ENCODE results near the gene LACC1.

DNA sequence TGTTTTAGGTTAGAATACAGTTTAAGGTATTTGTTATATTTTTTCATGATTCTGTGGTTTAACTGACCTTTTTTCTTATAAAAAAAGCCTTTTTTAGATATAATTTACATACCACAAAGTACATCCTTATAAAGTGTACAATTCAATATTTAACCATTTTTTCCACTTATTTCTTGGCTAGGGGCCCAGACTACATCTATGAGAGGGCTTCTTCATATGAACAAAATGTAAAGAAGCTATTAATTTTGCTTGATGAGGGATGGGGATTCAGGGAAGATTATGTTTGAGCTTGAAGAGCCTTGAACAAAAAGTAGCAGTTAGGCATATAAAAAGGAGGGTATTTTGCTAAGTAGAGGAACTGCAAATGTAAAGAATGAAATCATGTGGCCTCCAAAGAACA, 2.4 kb upstream of the LACC1 start:
- TF ChIP-seq, protein P1, sequence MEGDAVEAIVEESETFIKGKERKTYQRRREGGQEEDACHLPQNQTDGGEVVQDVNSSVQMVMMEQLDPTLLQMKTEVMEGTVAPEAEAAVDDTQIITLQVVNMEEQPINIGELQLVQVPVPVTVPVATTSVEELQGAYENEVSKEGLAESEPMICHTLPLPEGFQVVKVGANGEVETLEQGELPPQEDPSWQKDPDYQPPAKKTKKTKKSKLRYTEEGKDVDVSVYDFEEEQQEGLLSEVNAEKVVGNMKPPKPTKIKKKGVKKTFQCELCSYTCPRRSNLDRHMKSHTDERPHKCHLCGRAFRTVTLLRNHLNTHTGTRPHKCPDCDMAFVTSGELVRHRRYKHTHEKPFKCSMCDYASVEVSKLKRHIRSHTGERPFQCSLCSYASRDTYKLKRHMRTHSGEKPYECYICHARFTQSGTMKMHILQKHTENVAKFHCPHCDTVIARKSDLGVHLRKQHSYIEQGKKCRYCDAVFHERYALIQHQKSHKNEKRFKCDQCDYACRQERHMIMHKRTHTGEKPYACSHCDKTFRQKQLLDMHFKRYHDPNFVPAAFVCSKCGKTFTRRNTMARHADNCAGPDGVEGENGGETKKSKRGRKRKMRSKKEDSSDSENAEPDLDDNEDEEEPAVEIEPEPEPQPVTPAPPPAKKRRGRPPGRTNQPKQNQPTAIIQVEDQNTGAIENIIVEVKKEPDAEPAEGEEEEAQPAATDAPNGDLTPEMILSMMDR (conservative IDR thresholded peaks at IDR 0.05), result no peak
- no peak for TF ChIP-seq ZFX (IDR thresholded peaks at IDR 0.05)

All from C4-2B (cell line).